Neural cell (in vitro differentiated cells): ENCODE measurements around the gene USP22. TPM values are rescaled to one million over a fixed set of nuclear protein-coding genes. Genes with fewer than 3 reads are reported as not detected.

Experiments used
- H2AFZ ChIP-seq: fragments of 200-600, 300-800 bp; sonication (generic), shearing (Covaris generic); 2 replicates; pipeline ENCODE4 v1.6.0; 2014; ENCODE audit warnings: low read depth, mild to moderate bottlenecking, antibody characterized with exemption, low read length, moderate library complexity
- H3F3A ChIP-seq: fragments of 200-600 bp; shearing (Covaris generic); 2 replicates; pipeline ENCODE4 v1.6.1; 2016; ENCODE audit warnings: mild to moderate bottlenecking, moderate library complexity, mixed read lengths, antibody characterized with exemption, low read length; ENCODE audit not compliant: insufficient read depth, poor library complexity, severe bottlenecking
- H3K27ac ChIP-seq: fragments of 200-600, 300-800 bp; sonication (generic), shearing (Covaris generic); 2 replicates; pipeline ENCODE4 v1.5.1; 2014; ENCODE audit warnings: mild to moderate bottlenecking, low read length, moderate library complexity
- H3K27me3 ChIP-seq: fragments of 300-800, 200-600 bp; sonication (generic), shearing (Covaris generic); 2 replicates; pipeline ENCODE4 v1.6.0; 2014; ENCODE audit warnings: mild to moderate bottlenecking, low read depth, low read length, moderate library complexity; ENCODE audit not compliant: insufficient read depth
- H3K36me3 ChIP-seq: fragments of 300-800, 200-600 bp; sonication (generic), shearing (Covaris generic); 2 replicates; pipeline ENCODE4 v1.5.1; 2014; ENCODE audit warnings: mild to moderate bottlenecking, antibody characterized with exemption, low read length, moderate library complexity; ENCODE audit not compliant: insufficient read depth
- H3K4me2 ChIP-seq: fragments of 300-800, 200-600 bp; sonication (generic), shearing (Covaris generic); 2 replicates; pipeline ENCODE4 v1.6.0; 2014; ENCODE audit warnings: mild to moderate bottlenecking, low read length
- H3K4me3 ChIP-seq: fragments of 300-800, 200-600 bp; sonication (generic), shearing (Covaris generic); 2 replicates; pipeline ENCODE4 v1.5.1; 2014; ENCODE audit warnings: mild to moderate bottlenecking, low read length, moderate library complexity
- H3K79me2 ChIP-seq: fragments of 200-600 bp; shearing (Covaris generic); replicated peaks from 2 replicates; pipeline ENCODE4 v1.6.0; 2014; ENCODE audit warnings: mild to moderate bottlenecking, low read length, moderate library complexity; ENCODE audit not compliant: insufficient read depth
- H3K9ac ChIP-seq: fragments of 300-800, 200-600 bp; sonication (generic), shearing (Covaris generic); 2 replicates; pipeline ENCODE4 v1.6.1; 2016; ENCODE audit warnings: mild to moderate bottlenecking, low read length, mixed read lengths
- H3K9me2 ChIP-seq: fragments of 200-600 bp; shearing (Covaris generic); 2 replicates; pipeline ENCODE4 v1.6.1; 2016; ENCODE audit warnings: mild to moderate bottlenecking, low read length, mixed read lengths; ENCODE audit not compliant: insufficient read depth
- H3K9me3 ChIP-seq: fragments of 200-600, 300-800 bp; sonication (generic), shearing (Covaris generic); 2 replicates; pipeline ENCODE4 v1.6.1; 2016; ENCODE audit warnings: mild to moderate bottlenecking, mixed run types, low read length, moderate library complexity, mixed read lengths
- H4K20me1 ChIP-seq: fragments of 200-600 bp; shearing (Covaris generic); 2 replicates; pipeline ENCODE4 v1.6.1; 2016; ENCODE audit warnings: mild to moderate bottlenecking, mixed run types; ENCODE audit not compliant: insufficient read depth
- CTCF ChIP-seq: fragments of 450-650 bp; IDR thresholded peaks from 2 replicates; pipeline ENCODE4 v1.5.1; 2014; ENCODE audit warnings: antibody characterized with exemption, mild to moderate bottlenecking, moderate library complexity; ENCODE audit not compliant: poor library complexity, severe bottlenecking
- EP300 ChIP-seq: fragments of 450-650 bp; conservative IDR thresholded peaks from 2 replicates; pipeline ENCODE4 v1.6.1; 2014; ENCODE audit warnings: antibody characterized with exemption, mild to moderate bottlenecking, moderate library complexity; ENCODE audit not compliant: poor library complexity, severe bottlenecking
- EZH2 ChIP-seq: fragments of 200-600, 300-800 bp; shearing (Covaris generic), sonication (generic); IDR thresholded peaks from 2 replicates; pipeline ENCODE4 v1.6.1; 2014; ENCODE audit warnings: antibody characterized with exemption, low read length, borderline replicate concordance, mild to moderate bottlenecking; ENCODE audit not compliant: insufficient read depth, poor library complexity, severe bottlenecking
- MXI1 ChIP-seq: fragments of 450-650 bp; conservative IDR thresholded peaks from 2 replicates; pipeline ENCODE4 v1.6.1; 2014; ENCODE audit warnings: antibody characterized with exemption, mild to moderate bottlenecking; ENCODE audit not compliant: poor library complexity, severe bottlenecking
- POLR2AphosphoS5 ChIP-seq: IDR thresholded peaks from 2 replicates; pipeline ENCODE4 v1.6.1; 2012
- RAD21 ChIP-seq: fragments of 450-650 bp; conservative IDR thresholded peaks from 2 replicates; pipeline ENCODE4 v1.6.1; 2014; ENCODE audit warnings: antibody characterized with exemption, mild to moderate bottlenecking, moderate library complexity
- REST ChIP-seq: IDR thresholded peaks from 2 replicates; pipeline ENCODE4 v1.6.1; 2012; ENCODE audit warnings: borderline replicate concordance
- SMC3 ChIP-seq: fragments of 450-650 bp; conservative IDR thresholded peaks from 2 replicates; pipeline ENCODE4 v1.6.1; 2014; ENCODE audit warnings: antibody characterized with exemption, mild to moderate bottlenecking, moderate library complexity; ENCODE audit not compliant: poor library complexity
- TAF1 ChIP-seq: IDR thresholded peaks from 2 replicates; pipeline ENCODE4 v1.6.1; 2012; ENCODE audit warnings: low read depth
- polyA plus RNA-seq: library from polyadenylated mRNA; depleted of rRNA; stranded (reverse); fragments of >200 nt; gene quantifications from 2 replicates; pipeline ENCODE4 v1.2.3, GENCODE V29; 2014

USP22 gene
- polyA plus RNA-seq, 1 donor from 2014 or later, result 269 TPM

- Histone ChIP-seq H3K4me3 (no peak overlapping the region), H3K9me2 (no peaks in the 10 kb centered on the region), H3K27me3 (no peaks in the 10 kb centered on the region), H3K79me2 (no peaks in the 10 kb centered on the region), H3K9me3 (no peaks in the 10 kb centered on the region), H3K4me2 (no peak overlapping the region), H3F3A (no peaks in the 10 kb centered on the region), H2AFZ (no peak overlapping the region), H4K20me1 (no peaks in the 10 kb centered on the region), H3K36me3 (no peaks in the 10 kb centered on the region), H3K9ac (no peak overlapping the region), H3K27ac (no peak overlapping the region)
- no peak for TF ChIP-seq CTCF
- TF ChIP-seq TAF1, result no peak
- TF ChIP-seq REST, result no peak
- no peak for TF ChIP-seq EP300
- no peak for TF ChIP-seq MXI1
- TF ChIP-seq RAD21, result no peak
- no peak for TF ChIP-seq SMC3
- no peak for TF ChIP-seq POLR2AphosphoS5
- no peak for TF ChIP-seq EZH2
These were observed 55.3 kb downstream of the USP22 start for GRCh38 chr17:20987511-20987910.

DNA sequence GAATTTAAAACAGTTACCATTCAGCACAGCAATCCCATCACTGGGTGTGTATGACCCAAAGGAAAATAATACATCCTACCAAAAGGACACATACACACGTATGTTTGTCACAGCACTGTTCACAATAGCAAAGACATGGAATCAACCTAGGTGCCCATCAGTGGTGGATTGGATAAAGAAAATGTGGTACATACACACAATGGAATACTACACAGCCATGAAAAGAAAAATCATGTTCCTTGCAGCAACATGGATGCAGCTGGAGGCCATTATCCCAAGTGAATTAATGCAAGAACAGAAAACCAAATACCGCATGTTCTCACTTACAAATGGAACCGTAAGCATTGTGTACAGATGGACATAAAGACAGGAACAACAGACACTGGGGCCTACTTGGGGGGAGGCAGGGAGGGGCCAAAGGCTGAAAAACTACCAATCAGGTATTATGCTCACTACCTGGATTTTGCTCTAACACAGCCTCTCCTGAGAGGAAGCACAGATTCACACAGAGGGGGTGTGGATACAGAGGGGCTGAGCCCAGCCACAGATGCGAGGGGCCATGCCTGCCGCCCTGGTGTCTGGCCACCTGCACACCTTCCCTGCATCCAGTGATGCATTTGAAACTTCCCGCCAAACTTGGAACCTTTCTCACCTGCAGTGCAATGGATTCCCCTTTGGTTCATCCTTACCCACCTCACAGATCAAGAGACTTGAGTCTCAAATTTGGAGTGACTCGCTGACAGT, 55.9 kb downstream of the USP22 start:
- no peaks in the 10 kb centered on the region for H3K36me3 ChIP-seq
- no peaks in the 10 kb centered on the region for H3K27me3 ChIP-seq
- no peak overlapping the region for H3K9ac ChIP-seq
- H3K9me2 ChIP-seq, result no peaks in the 10 kb centered on the region
- TF ChIP-seq POLR2AphosphoS5, result no peak
- no peak for TF ChIP-seq TAF1
- no peak for TF ChIP-seq MXI1
- TF ChIP-seq EZH2, result no peak
- TF ChIP-seq REST, result no peak
- TF ChIP-seq RAD21, result no peak
- no peak for TF ChIP-seq EP300
- TF ChIP-seq CTCF, result no peak
- no peak for TF ChIP-seq SMC3
- H3K4me3 ChIP-seq, result no peak overlapping the region
- no peak overlapping the region for H3K4me2 ChIP-seq
- no peak overlapping the region for H2AFZ ChIP-seq
- no peaks in the 10 kb centered on the region for H3K9me3 ChIP-seq
- no peak overlapping the region for H3K27ac ChIP-seq
- H4K20me1 ChIP-seq, result no peaks in the 10 kb centered on the region
- H3F3A ChIP-seq, result no peaks in the 10 kb centered on the region
- H3K79me2 ChIP-seq, result no peaks in the 10 kb centered on the region
